Endothelial cell of umbilical vein (primary cell): Measurements from ENCODE around the gene RAB21.

Experiments
- EZH2 ChIP-seq: IDR thresholded peaks from 2 replicates; pipeline ENCODE4 v1.6.1; 2012; ENCODE audit warnings: borderline replicate concordance, low read depth, mild to moderate bottlenecking, moderate library complexity, low read length, inconsistent platforms; ENCODE audit not compliant: severe bottlenecking
- FOS ChIP-seq: IDR thresholded peaks from 2 replicates; pipeline ENCODE4 v1.6.1; 2011; ENCODE audit warnings: mild to moderate bottlenecking, low read length, moderate library complexity, borderline replicate concordance; ENCODE audit not compliant: insufficient read depth
- GATA2 ChIP-seq: IDR thresholded peaks from 2 replicates; pipeline ENCODE4 v1.7.0; 2011; ENCODE audit warnings: low read depth, mild to moderate bottlenecking, moderate library complexity, mixed read lengths, low read length; ENCODE audit not compliant: insufficient read length, insufficient read depth
- JUN ChIP-seq: IDR thresholded peaks from 2 replicates; pipeline ENCODE4 v1.6.1; 2011; ENCODE audit warnings: borderline replicate concordance, low read depth; ENCODE audit not compliant: insufficient read length, insufficient read depth
- MYC ChIP-seq: IDR thresholded peaks from one replicate; pipeline ENCODE4 v1.6.1; 2011; ENCODE audit warnings: mild to moderate bottlenecking, low read depth, low read length
- POLR2A ChIP-seq: IDR thresholded peaks from 2 replicates; pipeline ENCODE4 v1.6.1; 2012; ENCODE audit warnings: low read depth, mild to moderate bottlenecking, control low read depth, low read length
- POLR2AphosphoS5 ChIP-seq: IDR thresholded peaks from 2 replicates; pipeline ENCODE4 v1.6.1; 2012; ENCODE audit warnings: low read depth, mild to moderate bottlenecking, control low read depth, low read length, moderate library complexity; ENCODE audit not compliant: insufficient read depth
- TF ChIP-seq, protein P1 (sequence below), 2 donors: IDR thresholded peaks; 1 replicate in 1 of 2; 2 replicates in 1 of 2; pipeline ENCODE4 v1.5.1; 2011; ENCODE audit warnings: low read length in 2 of 2, mild to moderate bottlenecking in 2 of 2, moderate library complexity in 2 of 2, control low read depth in 1 of 2, inconsistent platforms in 1 of 2, low read depth in 1 of 2; ENCODE audit not compliant: insufficient read depth in 1 of 2; ENCODE audit errors: extremely low read depth in 1 of 2
- TF ChIP-seq, protein P2 (sequence below): IDR thresholded peaks from 2 replicates; pipeline ENCODE4 v1.6.1; 2011; ENCODE audit not compliant: insufficient read depth, insufficient read length

DNA sequence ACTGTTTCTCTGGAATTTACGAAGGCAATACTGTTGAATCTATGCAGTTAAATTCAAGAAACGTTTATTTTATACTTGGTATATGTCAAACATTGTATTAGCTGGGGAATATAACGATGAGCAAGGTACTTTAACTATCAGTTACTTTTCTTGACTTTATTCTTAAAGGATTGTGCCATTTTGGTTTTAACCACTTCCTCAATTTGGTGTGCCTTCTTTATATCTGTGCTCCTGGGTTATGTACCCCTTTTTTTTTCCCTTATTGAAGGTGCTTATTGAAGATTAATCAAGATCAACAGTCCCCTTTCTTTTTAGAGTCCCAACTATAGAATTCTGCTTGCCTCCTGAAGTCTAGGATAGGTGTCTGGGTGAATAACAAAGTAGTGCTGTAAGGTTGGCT lies 5.8 kb downstream of the RAB21 start:
- TF ChIP-seq POLR2AphosphoS5 (no peak), EZH2 (no peak), POLR2A (no peak), FOS (no peak), JUN (no peak), MYC (no peak), GATA2 (no peak)
- TF ChIP-seq, protein P1, sequence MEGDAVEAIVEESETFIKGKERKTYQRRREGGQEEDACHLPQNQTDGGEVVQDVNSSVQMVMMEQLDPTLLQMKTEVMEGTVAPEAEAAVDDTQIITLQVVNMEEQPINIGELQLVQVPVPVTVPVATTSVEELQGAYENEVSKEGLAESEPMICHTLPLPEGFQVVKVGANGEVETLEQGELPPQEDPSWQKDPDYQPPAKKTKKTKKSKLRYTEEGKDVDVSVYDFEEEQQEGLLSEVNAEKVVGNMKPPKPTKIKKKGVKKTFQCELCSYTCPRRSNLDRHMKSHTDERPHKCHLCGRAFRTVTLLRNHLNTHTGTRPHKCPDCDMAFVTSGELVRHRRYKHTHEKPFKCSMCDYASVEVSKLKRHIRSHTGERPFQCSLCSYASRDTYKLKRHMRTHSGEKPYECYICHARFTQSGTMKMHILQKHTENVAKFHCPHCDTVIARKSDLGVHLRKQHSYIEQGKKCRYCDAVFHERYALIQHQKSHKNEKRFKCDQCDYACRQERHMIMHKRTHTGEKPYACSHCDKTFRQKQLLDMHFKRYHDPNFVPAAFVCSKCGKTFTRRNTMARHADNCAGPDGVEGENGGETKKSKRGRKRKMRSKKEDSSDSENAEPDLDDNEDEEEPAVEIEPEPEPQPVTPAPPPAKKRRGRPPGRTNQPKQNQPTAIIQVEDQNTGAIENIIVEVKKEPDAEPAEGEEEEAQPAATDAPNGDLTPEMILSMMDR (IDR thresholded peaks at IDR 0.05; ENCODE audit: extremely low read depth in 1 of 2, insufficient read depth in 1 of 2, low read depth in 1 of 2, low read length in 2 of 2): no peak
- TF ChIP-seq, protein P2, sequence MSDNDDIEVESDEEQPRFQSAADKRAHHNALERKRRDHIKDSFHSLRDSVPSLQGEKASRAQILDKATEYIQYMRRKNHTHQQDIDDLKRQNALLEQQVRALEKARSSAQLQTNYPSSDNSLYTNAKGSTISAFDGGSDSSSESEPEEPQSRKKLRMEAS: no peak
